ENCODE data around the gene SCGN.

The SCGN gene

DNA sequence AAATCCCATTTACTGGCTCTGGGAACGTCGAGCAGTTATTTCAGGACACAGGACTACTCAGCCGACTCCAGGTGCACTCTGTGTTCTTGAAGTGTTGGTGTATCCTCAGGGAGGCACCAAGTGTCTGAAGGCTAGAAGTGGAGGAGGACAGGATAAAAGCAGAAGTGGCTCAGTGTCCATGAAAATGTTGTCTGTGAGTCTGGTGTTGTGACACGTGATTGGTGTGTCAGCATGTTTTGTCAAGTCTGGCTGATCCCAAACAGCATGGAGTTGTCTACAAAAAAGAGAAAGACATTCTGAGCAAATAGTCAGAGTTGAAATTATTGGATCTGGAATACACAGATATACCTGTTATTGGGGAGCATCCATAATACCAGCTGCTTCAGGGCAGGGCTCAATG is 30.3 kb downstream of the SCGN start:
- TF ChIP-seq, protein P1, sequence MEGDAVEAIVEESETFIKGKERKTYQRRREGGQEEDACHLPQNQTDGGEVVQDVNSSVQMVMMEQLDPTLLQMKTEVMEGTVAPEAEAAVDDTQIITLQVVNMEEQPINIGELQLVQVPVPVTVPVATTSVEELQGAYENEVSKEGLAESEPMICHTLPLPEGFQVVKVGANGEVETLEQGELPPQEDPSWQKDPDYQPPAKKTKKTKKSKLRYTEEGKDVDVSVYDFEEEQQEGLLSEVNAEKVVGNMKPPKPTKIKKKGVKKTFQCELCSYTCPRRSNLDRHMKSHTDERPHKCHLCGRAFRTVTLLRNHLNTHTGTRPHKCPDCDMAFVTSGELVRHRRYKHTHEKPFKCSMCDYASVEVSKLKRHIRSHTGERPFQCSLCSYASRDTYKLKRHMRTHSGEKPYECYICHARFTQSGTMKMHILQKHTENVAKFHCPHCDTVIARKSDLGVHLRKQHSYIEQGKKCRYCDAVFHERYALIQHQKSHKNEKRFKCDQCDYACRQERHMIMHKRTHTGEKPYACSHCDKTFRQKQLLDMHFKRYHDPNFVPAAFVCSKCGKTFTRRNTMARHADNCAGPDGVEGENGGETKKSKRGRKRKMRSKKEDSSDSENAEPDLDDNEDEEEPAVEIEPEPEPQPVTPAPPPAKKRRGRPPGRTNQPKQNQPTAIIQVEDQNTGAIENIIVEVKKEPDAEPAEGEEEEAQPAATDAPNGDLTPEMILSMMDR (IDR thresholded peaks at IDR 0.05; ENCODE audit: borderline replicate concordance, insufficient read depth, low read depth, low read length): no peak
- no peak overlapping the region for H3K4me3 ChIP-seq (ENCODE audit: low read depth, low read length)

- TF ChIP-seq, protein P1 (IDR thresholded peaks at IDR 0.05; ENCODE audit: borderline replicate concordance, insufficient read depth, low read depth, low read length): no peak
- H3K4me3 ChIP-seq (ENCODE audit: low read depth, low read length): no peak overlapping the region
These were observed 32.5 kb downstream of the SCGN start for GRCh38 chr6:25684565-25684964.

GRCh38 chr6:25685251-25685650 is 33.2 kb downstream of the SCGN start:
- H3K4me3 ChIP-seq (ENCODE audit: low read depth, low read length): no peak overlapping the region
- TF ChIP-seq, protein P1 (IDR thresholded peaks at IDR 0.05; ENCODE audit: borderline replicate concordance, insufficient read depth, low read depth, low read length): no peak

- H3K4me3 ChIP-seq (ENCODE audit: low read depth, low read length): no peak overlapping the region
These were observed 33.9 kb downstream of the SCGN start for GRCh38 chr6:25685896-25686295.

GRCh38 chr6:25686856-25687255 is 34.8 kb downstream of the SCGN start:
- TF ChIP-seq, protein P1 (IDR thresholded peaks at IDR 0.05; ENCODE audit: borderline replicate concordance, insufficient read depth, low read depth, low read length): no peak
- no peak overlapping the region for H3K4me3 ChIP-seq (ENCODE audit: low read depth, low read length)

More at GRCh38 chr6:25685896-25686295, 33.9 kb downstream of the SCGN start:
- TF ChIP-seq, protein P1 (IDR thresholded peaks at IDR 0.05; ENCODE audit: borderline replicate concordance, insufficient read depth, low read depth, low read length): no peak

GRCh38 chr6:25689966-25690365 is 38.0 kb downstream of the SCGN start:
- no peak overlapping the region for H3K4me3 ChIP-seq (ENCODE audit: low read depth, low read length)
- TF ChIP-seq, protein P1 (IDR thresholded peaks at IDR 0.05; ENCODE audit: borderline replicate concordance, insufficient read depth, low read depth, low read length): no peak

GRCh38 chr6:25691894-25692293 is 39.9 kb downstream of the SCGN start:
- H3K4me3 ChIP-seq (ENCODE audit: low read depth, low read length): no peak overlapping the region
- TF ChIP-seq, protein P1 (IDR thresholded peaks at IDR 0.05; ENCODE audit: borderline replicate concordance, insufficient read depth, low read depth, low read length): no peak
